GM19324 (cell line): ENCODE measurements around the gene BDNF.

Experiments used
- ATAC-seq: cut with Tn5 transposase; IDR thresholded peaks from one replicate; pipeline ENCODE4 v1.9.1; 2021; ENCODE audit warnings: mild to moderate bottlenecking, moderate library complexity; ENCODE audit not compliant: unreplicated experiment, low FRiP score

Gene BDNF

DNA sequence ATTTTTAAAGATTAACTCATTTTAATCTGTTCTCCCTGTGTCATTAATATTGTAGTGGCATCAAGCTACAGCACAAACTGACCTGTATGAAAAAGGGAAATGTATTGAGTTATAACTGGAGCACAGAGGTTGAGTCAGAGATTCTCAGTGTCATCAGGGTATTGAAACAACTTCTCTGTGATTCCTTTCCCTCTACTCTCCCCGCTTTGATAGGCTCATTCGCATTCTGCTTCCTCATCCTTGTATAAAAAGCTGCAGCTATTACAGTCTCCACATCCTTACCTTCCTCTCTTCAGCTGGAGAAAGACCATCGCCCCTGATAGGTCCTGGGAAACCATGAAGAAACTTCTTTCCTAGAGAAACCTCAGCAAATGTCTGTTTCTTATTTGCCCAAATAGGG, 90.0 kb downstream of the BDNF start:
- ATAC-seq: no peak

DNA sequence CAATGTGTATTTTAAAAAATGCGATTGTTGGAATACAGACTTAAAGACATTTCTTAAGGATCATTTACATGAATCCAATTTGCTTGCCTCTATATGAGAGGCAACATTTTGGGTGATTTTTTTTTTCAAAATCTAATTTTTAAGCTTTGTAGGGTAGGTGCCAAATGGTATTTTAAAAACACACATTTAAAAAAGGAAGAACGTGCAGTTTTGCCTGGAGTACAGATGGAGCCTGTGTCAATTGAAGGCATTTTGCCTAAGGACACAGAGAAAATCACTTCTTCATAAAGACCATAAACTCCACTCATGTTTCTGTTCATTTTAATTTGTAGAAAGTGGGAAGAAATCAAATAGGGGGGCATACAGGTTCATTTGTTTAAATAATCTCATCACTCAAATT, 91.3 kb downstream of the BDNF start:
- ATAC-seq: no peak

DNA sequence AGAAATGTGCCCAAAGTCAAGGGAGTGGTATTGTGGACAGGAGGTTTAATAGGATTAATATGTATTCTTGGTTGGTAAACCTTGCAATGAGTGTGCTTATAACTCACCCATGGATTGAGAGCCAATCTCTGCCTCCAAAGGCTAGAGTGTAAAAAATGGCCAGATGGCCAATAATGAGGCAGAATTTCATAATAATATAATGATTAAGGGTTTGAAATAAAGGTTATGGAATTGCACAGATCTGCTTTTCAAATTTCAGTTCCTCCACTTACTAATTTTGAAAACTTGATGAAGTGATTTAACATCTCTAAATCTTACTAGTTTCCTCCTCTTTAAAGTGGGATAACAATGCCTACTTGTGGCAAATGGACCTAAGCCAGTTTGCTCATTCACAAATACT, 94.8 kb downstream of the BDNF start:
- no peak for ATAC-seq
